Right cardiac atrium (tissue), 5 donors: ENCODE results near the gene ATP5F1C. TPM values are rescaled to one million over a fixed set of nuclear protein-coding genes. Genes with fewer than 3 reads are reported as not detected.
"Not testable (repeated sequence)": the region's sequence is repeated elsewhere in the genome, so short reads cannot be mapped to it uniquely, and the experiment has no call there.

ENCODE experiments used
- ATAC-seq, 2 donors: fragments of 200-7000 bp; cut with Tn5 transposase; one replicate each; pipeline versions ENCODE4 v1.8.0 to v1.9.1; 2020; ENCODE audit warnings: moderate library complexity in 2 of 2, mild to moderate bottlenecking in 1 of 2
- DNase-seq, 3 donors: peaks; one replicate each; pipeline ENCODE4 v3.0.0-alpha.2; 2020
- H3K27ac ChIP-seq: one replicate; pipeline ENCODE4 v1.5.1; 2013; ENCODE audit warnings: mild to moderate bottlenecking, low read length, control low read depth, moderate library complexity
- H3K27me3 ChIP-seq: one replicate; pipeline ENCODE4 v1.6.1; 2013; ENCODE audit not compliant: control insufficient read depth, insufficient read depth
- H3K4me1 ChIP-seq: one replicate; pipeline ENCODE4 v1.6.1; 2013; ENCODE audit warnings: low read length; ENCODE audit not compliant: control insufficient read depth, insufficient read depth
- H3K4me3 ChIP-seq: one replicate; pipeline ENCODE4 v1.5.1; 2013; ENCODE audit warnings: low read length, control low read depth
- H3K9me3 ChIP-seq: one replicate; pipeline ENCODE4 v1.6.1; 2013; ENCODE audit warnings: low read length; ENCODE audit not compliant: control insufficient read depth
- WGBS: extraction: QIAGEN DNeasy Blood & Tissue Kit; methylation state at CpG from one replicate; pipeline ENCODE4 v1.1.7; 2013; 5-methylcytosine and 5-hydroxymethylcytosine counted together
- intact Hi-C, 4 donors: fragments of 100-400 bp; cut with DNase I; formaldehyde crosslinking; loops; one replicate each; pipeline versions ENCODE4 v1.11.0 to v1.14.0; 2022 to 2023
- long read RNA-seq, 4 donors: library from polyadenylated mRNA; unstranded; transcript quantifications; one replicate each; pipeline ENCODE4 v2.0.0, GENCODE V29; 2020 to 2021
- polyA plus RNA-seq: library from polyadenylated mRNA; stranded (reverse); fragments of 200-250 nt; gene quantifications from one replicate; pipeline ENCODE4 v1.2.3, GENCODE V29; 2013
- total RNA-seq, 4 donors: library from RNA; stranded (reverse); fragmentation: NEBNext Ultra II Directional; extraction: Animal tissue kit (Norgen Biotek cat#: 25700); gene quantifications; one replicate each; pipeline ENCODE4 v1.2.1, GENCODE V29; 2021
- donor health status: healthy with polysubstance abuse.
- donor health status: DM: no; HTN: yes; CAD: no.
- donor health status: DM: no; HTN: no; CAD: no.
- donor health status: DM: no; HTN: yes; CAD: no; lungs with severe emphysema.
- donor health status: DM: yes; HTN: yes; CAD: no.

ATP5F1C gene
- total RNA-seq (100 to 1,000 TPM; 457 to 558 (median 512) TPM), polyA plus RNA-seq (1,079 TPM)
- long read RNA-seq, donor 1, transcript ATP5F1C-201 (9 exons, 1,078 nt) = major isoform, 702 of 753 reads
- long read RNA-seq, donor 1, transcript ATP5F1C-202 (10 exons, 1,163 nt) = minor isoform, 19 of 753 reads
- long read RNA-seq, donor 1, partial matches to known transcripts = 17 of 753 reads
- long read RNA-seq, donor 1, other reads (novel, unspliced or antisense) = 14 of 753 reads
- long read RNA-seq, donor 2, transcript ATP5F1C-201 (9 exons, 1,078 nt) = major isoform, 399 of 423 reads
- long read RNA-seq, donor 2, transcript ATP5F1C-202 (10 exons, 1,163 nt) = minor isoform, 7 of 423 reads
- long read RNA-seq, donor 2, partial matches to known transcripts = 9 of 423 reads
- long read RNA-seq, donor 2, other reads (novel, unspliced or antisense) = 8 of 423 reads
- long read RNA-seq, donor 3, transcript ATP5F1C-201 (9 exons, 1,078 nt) = major isoform, 904 of 1,012 reads
- long read RNA-seq, donor 3, transcript ATP5F1C-202 (10 exons, 1,163 nt) = minor isoform, 37 of 1,012 reads
- long read RNA-seq, donor 3, partial matches to known transcripts = 21 of 1,012 reads
- long read RNA-seq, donor 3, other reads (novel, unspliced or antisense) = 48 of 1,012 reads
- long read RNA-seq, donor 4, transcript ATP5F1C-202 (10 exons, 1,163 nt) = minor isoform, 7 of 322 reads
- long read RNA-seq, donor 4, transcript ATP5F1C-201 (9 exons, 1,078 nt) = major isoform, 296 of 322 reads
- long read RNA-seq, donor 4, partial matches to known transcripts = 5 of 322 reads
- long read RNA-seq, donor 4, other reads (novel, unspliced or antisense) = 14 of 322 reads

GRCh38 chr10:7787857-7788638, at the start of gene ATP5F1C, which contains the start of gene KIN:
ATP5F1C (plus strand) TSS chr10:7788177; CDS start chr10:7788208, 31 bp downstream.
KIN (minus strand) TSS chr10:7787993; CDS start chr10:7787933, 60 bp downstream.
- peak within 1 kb of the TSS; percentile 85 for H3K4me3 ChIP-seq
- peak; percentile 98 to 99 (median 99) for DNase-seq
- ATAC-seq = peak; percentile 99
- H3K9me3 ChIP-seq = no peaks in the 10 kb centered on the region
- WGBS = under 1% methylated on average over 59 of the region's 59 CpGs
- H3K27ac ChIP-seq = peak within 1 kb of the TSS; percentile 96
- intact Hi-C loops = no loop called here
- H3K27me3 ChIP-seq = no peaks in the 10 kb centered on the region
- H3K4me1 ChIP-seq = peaks cover 6% of the 10 kb centered on the region

- H3K4me1 ChIP-seq = no peaks in the 10 kb centered on the region
- intact Hi-C loops = no loop called here
- H3K9me3 ChIP-seq = no peaks in the 10 kb centered on the region
- ATAC-seq (no peak), DNase-seq (no peak)
- no peaks in the 10 kb centered on the region for H3K27me3 ChIP-seq
- H3K4me3 ChIP-seq = no peak overlapping the region
- no peak overlapping the region for H3K27ac ChIP-seq
- WGBS = 82% methylated on average over 20 of the region's 20 CpGs
Observed at GRCh38 chr10:7738536-7739407, 49.2 kb upstream of the ATP5F1C start.

GRCh38 chr10:7744307-7744706, 43.7 kb upstream of the ATP5F1C start:
- no peak overlapping the region for H3K27ac ChIP-seq
- no peak overlapping the region for H3K4me3 ChIP-seq
- intact Hi-C loops = no loop called here
- 86% methylated on average over 8 of the region's 8 CpGs for WGBS
- H3K27me3 ChIP-seq = no peaks in the 10 kb centered on the region
- H3K9me3 ChIP-seq = no peaks in the 10 kb centered on the region
- H3K4me1 ChIP-seq = no peaks in the 10 kb centered on the region
- ATAC-seq (no peak), DNase-seq (no peak)

GRCh38 chr10:7748637-7749036, 39.3 kb upstream of the ATP5F1C start:
- DNase-seq, H3K27ac ChIP-seq, H3K27me3 ChIP-seq, H3K4me3 ChIP-seq, H3K4me1 ChIP-seq, ATAC-seq, intact Hi-C loops, H3K9me3 ChIP-seq: not testable (repeated sequence)
- WGBS = 88% methylated on average over 7 of the region's 7 CpGs

- DNase-seq (no peak), ATAC-seq (no peak)
- Histone ChIP-seq H3K9me3 (no peaks in the 10 kb centered on the region), H3K27me3 (no peaks in the 10 kb centered on the region), H3K27ac (no peak overlapping the region), H3K4me1 (no peaks in the 10 kb centered on the region), H3K4me3 (no peak overlapping the region)
- intact Hi-C loops = no loop called here
- 89% methylated on average over 5 of the region's 5 CpGs for WGBS
Observed at GRCh38 chr10:7750222-7750621, 37.8 kb upstream of the ATP5F1C start.

- WGBS = 92% methylated on average over 6 of the region's 6 CpGs
- ATAC-seq (no peak), DNase-seq (no peak)
- Histone ChIP-seq H3K9me3 (no peaks in the 10 kb centered on the region), H3K4me1 (no peaks in the 10 kb centered on the region), H3K27ac (no peak overlapping the region), H3K27me3 (no peaks in the 10 kb centered on the region), H3K4me3 (no peak overlapping the region)
- intact Hi-C loops = no loop called here
Observed at GRCh38 chr10:7752251-7752650, 35.7 kb upstream of the ATP5F1C start.

- 98% methylated on average over 3 of the region's 3 CpGs for WGBS
Observed at GRCh38 chr10:7755103-7755502, 32.9 kb upstream of the ATP5F1C start.

GRCh38 chr10:7756360-7756992, 31.5 kb upstream of the ATP5F1C start:
- ATAC-seq (no peak), DNase-seq (no peak)
- Histone ChIP-seq H3K4me3 (no peak overlapping the region), H3K4me1 (no peaks in the 10 kb centered on the region), H3K27ac (no peak overlapping the region), H3K9me3 (no peaks in the 10 kb centered on the region), H3K27me3 (no peaks in the 10 kb centered on the region)
- WGBS = 63% methylated on average over 7 of the region's 7 CpGs
- intact Hi-C loops = no loop called here

More at GRCh38 chr10:7755103-7755502, 32.9 kb upstream of the ATP5F1C start:
- H3K27me3 ChIP-seq = no peaks in the 10 kb centered on the region
- intact Hi-C loops = no loop called here
- DNase-seq (no peak), ATAC-seq (no peak)
- H3K4me1 ChIP-seq = no peaks in the 10 kb centered on the region
- no peaks in the 10 kb centered on the region for H3K9me3 ChIP-seq
- no peak overlapping the region for H3K4me3 ChIP-seq
- H3K27ac ChIP-seq = no peak overlapping the region

GRCh38 chr10:7763929-7764328, 24.0 kb upstream of the ATP5F1C start:
- WGBS = 47% methylated on average over 5 of the region's 5 CpGs
- Histone ChIP-seq H3K27me3 (no peaks in the 10 kb centered on the region), H3K4me3 (no peak overlapping the region), H3K4me1 (no peaks in the 10 kb centered on the region), H3K9me3 (no peaks in the 10 kb centered on the region), H3K27ac (no peak overlapping the region)
- no peak for DNase-seq
- intact Hi-C loops = no loop called here
- ATAC-seq = no peak

GRCh38 chr10:7766241-7766640, 21.7 kb upstream of the ATP5F1C start:
- Histone ChIP-seq H3K27ac (no peak overlapping the region), H3K27me3 (no peaks in the 10 kb centered on the region), H3K9me3 (no peaks in the 10 kb centered on the region), H3K4me3 (no peak overlapping the region), H3K4me1 (no peaks in the 10 kb centered on the region)
- DNase-seq = no peak
- ATAC-seq = no peak
- intact Hi-C loops = no loop called here
- 86% methylated on average over 3 of the region's 3 CpGs for WGBS
